C4-2B (cell line): ENCODE measurements around the gene SEZ6L2.
"Not testable (repeated sequence)": the region's sequence is repeated elsewhere in the genome, so short reads cannot be mapped to it uniquely, and the experiment has no call there.

Experiments used
- H3K27ac ChIP-seq: fragments of 450-650 bp; 2 replicates; pipeline ENCODE4 v1.5.1; 2017
- ZFX ChIP-seq: fragments of 450-650 bp; IDR thresholded peaks from 2 replicates; pipeline ENCODE4 v1.6.1; 2017
- TF ChIP-seq, protein P1 (sequence below): fragments of 450-650 bp; conservative IDR thresholded peaks from 2 replicates; pipeline ENCODE4 v1.5.1; 2017; ENCODE audit warnings: mild to moderate bottlenecking

The SEZ6L2 gene

GRCh38 chr16:29916979-29917378 is 17.6 kb upstream of the SEZ6L2 start:
- TF ChIP-seq, protein P1, sequence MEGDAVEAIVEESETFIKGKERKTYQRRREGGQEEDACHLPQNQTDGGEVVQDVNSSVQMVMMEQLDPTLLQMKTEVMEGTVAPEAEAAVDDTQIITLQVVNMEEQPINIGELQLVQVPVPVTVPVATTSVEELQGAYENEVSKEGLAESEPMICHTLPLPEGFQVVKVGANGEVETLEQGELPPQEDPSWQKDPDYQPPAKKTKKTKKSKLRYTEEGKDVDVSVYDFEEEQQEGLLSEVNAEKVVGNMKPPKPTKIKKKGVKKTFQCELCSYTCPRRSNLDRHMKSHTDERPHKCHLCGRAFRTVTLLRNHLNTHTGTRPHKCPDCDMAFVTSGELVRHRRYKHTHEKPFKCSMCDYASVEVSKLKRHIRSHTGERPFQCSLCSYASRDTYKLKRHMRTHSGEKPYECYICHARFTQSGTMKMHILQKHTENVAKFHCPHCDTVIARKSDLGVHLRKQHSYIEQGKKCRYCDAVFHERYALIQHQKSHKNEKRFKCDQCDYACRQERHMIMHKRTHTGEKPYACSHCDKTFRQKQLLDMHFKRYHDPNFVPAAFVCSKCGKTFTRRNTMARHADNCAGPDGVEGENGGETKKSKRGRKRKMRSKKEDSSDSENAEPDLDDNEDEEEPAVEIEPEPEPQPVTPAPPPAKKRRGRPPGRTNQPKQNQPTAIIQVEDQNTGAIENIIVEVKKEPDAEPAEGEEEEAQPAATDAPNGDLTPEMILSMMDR, result no peak
- TF ChIP-seq ZFX, result no peak
- no peak overlapping the region for H3K27ac ChIP-seq

- H3K27ac ChIP-seq, result no peak overlapping the region
- TF ChIP-seq, protein P1, result no peak
- TF ChIP-seq ZFX, result no peak
Observed at GRCh38 chr16:29915590-29916247, 16.4 kb upstream of the SEZ6L2 start.

DNA sequence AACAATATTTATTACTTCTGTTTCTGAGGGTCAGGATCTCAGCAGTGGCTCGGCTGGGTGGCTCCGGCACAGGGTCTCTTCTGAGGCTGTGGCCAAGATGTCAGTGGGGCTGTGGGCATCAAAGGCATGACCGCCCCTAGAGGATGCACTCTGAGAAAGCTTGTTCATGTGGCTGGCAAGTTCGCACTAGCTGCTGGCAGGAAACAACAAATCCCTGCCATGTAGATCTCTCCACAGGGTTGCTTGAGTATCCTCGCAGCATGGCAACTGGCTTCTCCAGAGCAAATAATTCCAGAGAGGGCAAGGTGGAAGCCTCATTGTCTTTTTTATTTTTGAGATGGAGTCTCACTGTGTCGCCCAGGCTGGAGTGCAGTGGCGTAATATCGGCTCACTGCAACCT is 14.2 kb upstream of the SEZ6L2 start:
- no peak overlapping the region for H3K27ac ChIP-seq
- TF ChIP-seq, protein P1, result no peak
- TF ChIP-seq ZFX, result no peak

GRCh38 chr16:29912087-29912486 is 12.7 kb upstream of the SEZ6L2 start:
- TF ChIP-seq ZFX, result no peak
- TF ChIP-seq, protein P1, result no peak
- H3K27ac ChIP-seq, result no peak overlapping the region

- no peak overlapping the region for H3K27ac ChIP-seq
- TF ChIP-seq ZFX, result no peak
- TF ChIP-seq, protein P1, result no peak
Observed at GRCh38 chr16:29911676-29912010, 12.3 kb upstream of the SEZ6L2 start.

DNA sequence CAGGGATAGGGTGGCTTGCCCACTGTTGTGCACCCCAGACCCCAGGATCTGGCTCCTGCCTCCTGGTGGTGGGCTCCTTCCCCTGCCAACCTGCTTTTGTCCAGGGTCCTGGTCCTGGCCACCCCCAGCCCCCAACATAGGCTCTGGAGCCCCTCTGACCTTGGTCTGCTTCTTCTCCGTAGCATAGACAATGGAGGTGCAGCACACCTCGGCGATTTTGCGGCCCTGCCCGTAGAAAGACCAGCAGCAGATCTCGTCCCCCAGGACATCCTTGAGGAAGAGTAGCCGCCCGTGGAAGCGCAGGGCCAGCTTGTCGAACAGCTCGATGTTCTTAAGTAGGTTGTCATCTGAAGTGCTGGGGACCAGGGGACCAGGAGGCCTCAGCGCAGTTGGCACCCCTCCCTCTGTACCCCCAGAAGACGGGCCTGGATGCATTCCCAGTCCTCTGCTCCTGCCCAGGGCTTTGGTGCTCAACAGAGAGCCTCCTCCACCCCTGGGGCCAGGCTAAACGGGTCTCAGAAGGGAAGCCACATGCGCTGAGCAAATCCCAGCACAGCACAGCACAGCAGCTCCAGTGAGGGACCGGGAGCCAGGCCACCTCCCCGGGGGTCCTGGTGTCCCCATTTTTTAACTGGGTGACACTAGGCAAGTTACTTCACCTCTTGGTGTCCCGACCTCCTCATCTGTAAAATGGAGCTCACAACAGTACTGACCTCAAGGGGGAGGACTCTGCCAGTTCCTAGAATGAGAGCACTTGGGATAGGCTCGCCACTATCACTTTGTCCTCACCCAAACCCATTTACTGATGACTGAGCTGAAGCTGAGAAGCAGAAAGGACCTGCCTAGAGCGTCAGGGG is 11.7 kb upstream of the SEZ6L2 start:
- TF ChIP-seq, protein P1, result no peak
- no peak for TF ChIP-seq ZFX
- H3K27ac ChIP-seq, result no peak overlapping the region

DNA sequence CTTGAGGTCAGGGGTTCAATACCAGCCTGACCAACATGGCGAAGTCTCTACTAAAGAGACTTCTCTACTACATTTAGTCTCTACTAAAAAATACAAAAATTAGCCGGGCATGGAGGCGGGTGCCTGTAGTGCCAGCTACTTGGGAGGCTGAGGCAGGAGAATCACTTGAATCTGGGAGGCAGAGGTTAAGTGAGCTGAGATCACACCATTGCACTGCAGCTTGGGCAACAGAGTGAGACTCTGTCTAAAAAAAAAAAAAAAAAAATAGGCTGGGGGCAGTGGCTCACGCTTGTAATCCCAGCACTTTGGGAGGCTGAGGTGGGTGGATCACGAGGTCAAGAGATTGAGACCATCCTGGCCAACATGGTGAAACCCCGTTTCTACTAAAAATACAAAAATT is 10.5 kb upstream of the SEZ6L2 start:
- H3K27ac ChIP-seq, result not testable (repeated sequence)
